Spleen (tissue), 11 donors: Measurements from ENCODE around the gene NMNAT2. TPM values are rescaled to one million over a fixed set of nuclear protein-coding genes. Genes with fewer than 3 reads are reported as not detected.

ENCODE experiments used
- DNase-seq: peaks from one replicate; pipeline ENCODE4 v3.0.0-alpha.2; 2020
- H3K27ac ChIP-seq, 8 donors: fragments of 200-600 bp; sonication (generic) in 7 of 8; 1 replicate in 4 of 8; 2 replicates in 4 of 8; pipeline versions ENCODE4 v1.5.0 to v1.8.0; 2016 to 2021; ENCODE audit warnings: inconsistent platforms in 4 of 8, mild to moderate bottlenecking in 4 of 8, moderate library complexity in 1 of 8
- H3K27me3 ChIP-seq, 7 donors: fragments of 200-600 bp; sonication (generic) in 6 of 7; replicated peaks in 1 of 7; 1 replicate in 4 of 7; 2 replicates in 3 of 7; pipeline versions ENCODE4 v1.5.0 to v1.8.0; 2016 to 2021; ENCODE audit warnings: inconsistent platforms in 3 of 7, mild to moderate bottlenecking in 1 of 7
- H3K36me3 ChIP-seq, 6 donors: fragments of 200-600 bp; sonication (generic) in 5 of 6; 1 replicate in 4 of 6; 2 replicates in 2 of 6; pipeline versions ENCODE4 v1.5.0 to v1.8.0; 2016 to 2021; ENCODE audit warnings: inconsistent platforms in 2 of 6
- H3K4me1 ChIP-seq, 6 donors: fragments of 200-600 bp; sonication (generic) in 5 of 6; 1 replicate in 3 of 6; 2 replicates in 3 of 6; pipeline versions ENCODE4 v1.5.0 to v1.8.0; 2016 to 2021; ENCODE audit warnings: inconsistent platforms in 3 of 6
- H3K4me3 ChIP-seq, 8 donors: fragments of 200-600 bp; sonication (generic) in 7 of 8; 1 replicate in 4 of 8; 2 replicates in 4 of 8; pipeline versions ENCODE4 v1.5.0 to v1.8.0; 2016 to 2021; ENCODE audit warnings: inconsistent platforms in 4 of 8, mild to moderate bottlenecking in 4 of 8, moderate library complexity in 2 of 8
- H3K9me3 ChIP-seq, 8 donors: fragments of 200-600 bp; sonication (generic) in 7 of 8; 1 replicate in 4 of 8; 2 replicates in 4 of 8; pipeline versions ENCODE4 v1.5.0 to v1.8.0; 2016 to 2021; ENCODE audit warnings: inconsistent platforms in 4 of 8
- POLR2A ChIP-seq, 3 donors: fragments of 450-650 bp; IDR thresholded peaks; one replicate each; pipeline ENCODE4 v1.5.1; 2017; ENCODE audit warnings: antibody characterized with exemption in 3 of 3, mild to moderate bottlenecking in 1 of 3
- POLR2AphosphoS5 ChIP-seq, 3 donors: sonication (generic); formaldehyde crosslinking; IDR thresholded peaks; one replicate each; pipeline ENCODE4 v1.5.1; 2017; ENCODE audit warnings: antibody characterized with exemption in 3 of 3
- WGBS, 5 donors: extraction: QIAGEN DNeasy Blood & Tissue Kit in 3 of 5; methylation state at CpG; one replicate each; pipeline versions ENCODE4 v1.1.5 to v1.1.7; 2013 to 2018; 5-methylcytosine and 5-hydroxymethylcytosine counted together
- intact Hi-C: fragments of 100-400 bp; cut with DNase I; formaldehyde crosslinking; loops from one replicate; pipeline ENCODE4 v1.15.0; 2023; ENCODE audit warnings: low total_unique reads
- polyA plus RNA-seq, 3 donors: library from polyadenylated mRNA; stranded (reverse); fragments of 200-250 nt; gene quantifications; one replicate each; pipeline ENCODE4 v1.2.1, GENCODE V29; 2013
- total RNA-seq, 7 donors: library from RNA; depleted of rRNA in 3 of 7; stranded (reverse); fragments of >200 nt in 3 of 7; fragmentation: NEBNext Ultra II Directional in 4 of 7; extraction: Animal tissue kit (Norgen Biotek cat#: 25700) in 4 of 7; gene quantifications; one replicate each; pipeline versions ENCODE4 v1.1.0 to v1.2.1, GENCODE V29; 2016 to 2021
- TF ChIP-seq, protein P1 (sequence below), 11 experiments: fragments of 200-600 bp in 7 of 11; fragments of 450-650 bp in 4 of 11; sonication (generic) in 4 of 11; IDR thresholded peaks in 8 of 11; conservative IDR thresholded peaks in 3 of 11; 1 replicate in 7 of 11; 2 replicates in 4 of 11; pipeline versions ENCODE4 v1.4.0 to v1.8.0; 2016 to 2021; ENCODE audit warnings: antibody characterized with exemption in 11 of 11, inconsistent platforms in 4 of 11, mild to moderate bottlenecking in 1 of 11
- donor health status: healthy with polysubstance abuse.
- donor health status: DM: no; HTN: no; CAD: no; lungs with moderate emphysema.
- donor health status: DM: no; HTN: no; CAD: no.
- donor health status: Bipolar disorder and iron deficiency.
- donor health status: healthy.
- donor health status: DM: no; HTN: no; CAD: no.
- donor health status: DM: yes; HTN: yes; CAD: no.

NMNAT2 gene
- total and polyA plus RNA-seq, 10 donors: 0.05 to 1.7 (median 0.17) TPM

DNA sequence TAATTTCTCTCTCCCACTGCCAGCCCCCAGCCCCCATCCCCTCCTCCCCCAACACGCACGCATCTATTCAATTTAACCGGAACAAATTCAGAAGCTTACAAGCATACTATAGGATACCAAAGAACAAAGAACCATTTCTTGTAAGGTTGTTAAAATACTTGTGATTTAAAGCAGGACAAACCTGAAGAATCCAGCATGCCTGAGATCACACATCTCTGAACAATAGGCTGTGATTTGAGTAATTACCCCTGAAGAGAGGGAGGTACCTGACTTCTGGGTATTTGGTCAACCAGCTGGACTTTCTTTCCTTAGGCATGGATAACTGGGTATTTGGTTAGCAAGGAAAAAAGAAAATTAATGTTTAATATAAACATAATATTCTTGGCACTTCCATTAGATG is 105.1 kb downstream of the NMNAT2 start:
- H3K4me3 ChIP-seq: no peak overlapping the region
- H3K4me1 ChIP-seq: peaks cover 0 to 6% (median 0%) of the 10 kb centered on the region in 6 donors
- no peak for DNase-seq
- H3K9me3 ChIP-seq: no peaks in the 10 kb centered on the region
- no peak for TF ChIP-seq POLR2AphosphoS5 (IDR thresholded peaks at IDR 0.05)
- no peak for TF ChIP-seq POLR2A (IDR thresholded peaks at IDR 0.05)
- TF ChIP-seq, protein P1, sequence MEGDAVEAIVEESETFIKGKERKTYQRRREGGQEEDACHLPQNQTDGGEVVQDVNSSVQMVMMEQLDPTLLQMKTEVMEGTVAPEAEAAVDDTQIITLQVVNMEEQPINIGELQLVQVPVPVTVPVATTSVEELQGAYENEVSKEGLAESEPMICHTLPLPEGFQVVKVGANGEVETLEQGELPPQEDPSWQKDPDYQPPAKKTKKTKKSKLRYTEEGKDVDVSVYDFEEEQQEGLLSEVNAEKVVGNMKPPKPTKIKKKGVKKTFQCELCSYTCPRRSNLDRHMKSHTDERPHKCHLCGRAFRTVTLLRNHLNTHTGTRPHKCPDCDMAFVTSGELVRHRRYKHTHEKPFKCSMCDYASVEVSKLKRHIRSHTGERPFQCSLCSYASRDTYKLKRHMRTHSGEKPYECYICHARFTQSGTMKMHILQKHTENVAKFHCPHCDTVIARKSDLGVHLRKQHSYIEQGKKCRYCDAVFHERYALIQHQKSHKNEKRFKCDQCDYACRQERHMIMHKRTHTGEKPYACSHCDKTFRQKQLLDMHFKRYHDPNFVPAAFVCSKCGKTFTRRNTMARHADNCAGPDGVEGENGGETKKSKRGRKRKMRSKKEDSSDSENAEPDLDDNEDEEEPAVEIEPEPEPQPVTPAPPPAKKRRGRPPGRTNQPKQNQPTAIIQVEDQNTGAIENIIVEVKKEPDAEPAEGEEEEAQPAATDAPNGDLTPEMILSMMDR (IDR thresholded peaks at IDR 0.05 in 8 of 11, conservative IDR thresholded peaks at IDR 0.05 in 3 of 11): no peak
- H3K36me3 ChIP-seq: no peaks in the 10 kb centered on the region
- no peak overlapping the region for H3K27ac ChIP-seq
- WGBS, 5 donors: 93 to 100% (median 93%) methylated on average over 3 of the region's 3 CpGs
- intact Hi-C loops: no loop called here
- H3K27me3 ChIP-seq: no peaks in the 10 kb centered on the region

DNA sequence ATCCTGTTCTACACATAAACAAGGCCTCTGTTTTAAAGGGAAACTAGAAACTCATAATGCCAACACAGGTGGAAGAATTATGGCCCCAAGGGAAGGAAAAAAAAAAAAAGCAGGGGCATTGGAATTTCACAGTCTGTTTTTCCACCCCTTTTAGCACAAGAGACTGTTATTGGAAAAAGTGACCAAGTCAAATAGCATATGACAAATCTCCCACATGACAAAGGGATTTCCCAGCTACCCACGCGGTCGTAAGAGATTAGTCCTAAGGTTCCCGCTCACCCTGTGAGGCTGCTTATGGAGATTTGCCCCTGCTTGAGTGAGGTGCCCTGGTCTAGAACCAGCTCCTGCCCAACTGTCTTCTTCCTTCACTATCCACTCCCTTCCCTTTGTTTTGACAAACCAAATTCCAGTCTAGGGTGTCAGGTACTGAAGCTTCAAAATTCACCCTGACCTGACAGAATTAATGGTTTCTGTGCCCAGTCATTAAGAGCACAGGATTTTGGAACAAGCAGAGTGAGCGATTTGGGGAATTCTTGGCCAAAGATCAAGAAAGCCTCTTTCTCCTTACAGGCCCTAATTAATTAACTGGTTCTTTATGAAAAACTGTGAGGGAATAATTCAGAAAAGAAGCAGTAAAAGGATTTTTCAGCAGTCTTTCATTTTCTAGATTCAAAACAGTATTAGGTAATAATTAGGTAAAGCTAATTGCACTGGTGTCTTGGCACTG is 107.3 kb downstream of the NMNAT2 start:
- 73 to 89% (median 79%) methylated on average over 5 of the region's 5 CpGs for WGBS, 5 donors

DNA sequence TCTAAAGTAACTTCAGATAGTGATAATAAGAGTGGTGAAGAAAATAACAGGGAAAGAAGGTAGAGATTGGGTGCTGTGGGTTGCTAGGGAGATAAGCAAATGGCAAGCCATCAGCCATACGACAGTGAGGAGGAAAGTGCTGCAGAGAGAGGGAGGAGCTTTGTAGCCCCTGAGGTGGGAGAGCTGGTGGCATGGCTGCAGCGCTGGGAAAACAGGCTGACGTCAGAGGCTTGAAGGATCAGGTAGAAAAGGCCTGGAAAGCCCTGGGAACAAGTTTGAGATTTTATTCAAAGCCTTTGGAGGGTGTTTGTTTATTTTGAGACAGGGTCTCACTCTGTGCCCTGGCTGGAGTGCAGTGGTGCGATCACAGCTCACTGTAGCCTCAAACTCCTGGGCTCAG is 109.5 kb downstream of the NMNAT2 start:
- Histone ChIP-seq H3K27me3 (peaks cover 0 to 11% (median 0%) of the 10 kb centered on the region in 7 donors), H3K4me1 (no peaks in the 10 kb centered on the region), H3K36me3 (no peaks in the 10 kb centered on the region), H3K9me3 (no peaks in the 10 kb centered on the region), H3K27ac (no peak overlapping the region), H3K4me3 (no peak overlapping the region)
- DNase-seq: no peak
- WGBS, 5 donors: 85 to 96% (median 94%) methylated on average over 4 of the region's 4 CpGs
- TF ChIP-seq POLR2A (IDR thresholded peaks at IDR 0.05) (no peak), POLR2AphosphoS5 (IDR thresholded peaks at IDR 0.05) (no peak)
- TF ChIP-seq, protein P1 (IDR thresholded peaks at IDR 0.05 in 8 of 11, conservative IDR thresholded peaks at IDR 0.05 in 3 of 11): no peak
- intact Hi-C loops: no loop called here

More for the DNA sequence above, 107.3 kb downstream of the NMNAT2 start:
- intact Hi-C loops: no loop called here
- Histone ChIP-seq H3K36me3 (no peaks in the 10 kb centered on the region), H3K27me3 (peaks cover 0 to 11% (median 0%) of the 10 kb centered on the region in 7 donors), H3K4me3 (no peak overlapping the region), H3K27ac (no peak overlapping the region), H3K9me3 (no peaks in the 10 kb centered on the region), H3K4me1 (no peaks in the 10 kb centered on the region)
- TF ChIP-seq POLR2A (IDR thresholded peaks at IDR 0.05): no peak
- TF ChIP-seq, protein P1 (IDR thresholded peaks at IDR 0.05 in 8 of 11, conservative IDR thresholded peaks at IDR 0.05 in 3 of 11): no peak
- TF ChIP-seq POLR2AphosphoS5 (IDR thresholded peaks at IDR 0.05): no peak
- no peak for DNase-seq

DNA sequence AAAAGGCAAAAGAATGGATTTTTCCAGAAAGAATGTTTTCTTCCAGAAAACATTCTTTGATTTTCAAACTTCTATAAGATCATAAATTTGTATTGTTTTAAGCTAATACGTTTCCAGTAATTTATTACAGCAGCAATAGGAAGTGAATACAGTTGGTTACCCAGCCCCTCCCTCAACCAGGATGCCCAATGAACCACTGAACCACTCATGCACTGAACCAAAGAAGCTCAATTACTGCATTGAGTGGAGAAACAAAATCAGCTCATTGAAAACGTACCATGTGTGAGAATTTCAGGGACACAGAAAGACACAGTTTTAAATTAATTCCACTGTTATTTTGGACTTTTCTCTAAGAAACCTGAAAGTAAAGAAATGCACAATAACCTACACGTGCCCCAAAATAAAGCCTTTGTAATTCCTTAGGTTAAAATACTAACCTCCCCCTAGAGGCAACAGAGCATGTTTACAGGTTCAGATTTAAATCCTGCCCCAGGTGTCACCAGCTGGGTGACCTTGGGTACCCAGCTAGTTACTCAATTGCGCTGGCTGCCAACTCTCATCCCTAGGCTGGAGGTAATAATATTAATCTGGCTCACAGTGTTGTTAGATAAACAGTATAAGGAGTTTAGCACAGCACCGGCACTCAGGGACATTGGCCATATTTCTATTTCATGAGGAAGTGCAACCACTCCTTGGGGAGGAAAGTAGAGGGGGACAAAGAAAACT is 111.7 kb downstream of the NMNAT2 start:
- Histone ChIP-seq H3K36me3 (no peaks in the 10 kb centered on the region), H3K27me3 (peaks cover 0 to 11% (median 0%) of the 10 kb centered on the region in 7 donors), H3K4me3 (no peak overlapping the region), H3K27ac (no peak overlapping the region), H3K4me1 (no peaks in the 10 kb centered on the region), H3K9me3 (no peaks in the 10 kb centered on the region)
- 45 to 58% (median 47%) methylated on average over 5 of the region's 5 CpGs for WGBS, 5 donors
- DNase-seq: no peak
- TF ChIP-seq POLR2A (IDR thresholded peaks at IDR 0.05): no peak
- TF ChIP-seq, protein P1 (IDR thresholded peaks at IDR 0.05 in 8 of 11, conservative IDR thresholded peaks at IDR 0.05 in 3 of 11): no peak
- no peak for TF ChIP-seq POLR2AphosphoS5 (IDR thresholded peaks at IDR 0.05)
- intact Hi-C loops: no loop called here
